ENCODE results near the gene LRRC4B. TPM values are rescaled to one million over a fixed set of nuclear protein-coding genes. Genes with fewer than 3 reads are reported as not detected.

The LRRC4B gene
- total RNA-seq, 1 donor from 2014 or later, result 1.0 TPM

DNA sequence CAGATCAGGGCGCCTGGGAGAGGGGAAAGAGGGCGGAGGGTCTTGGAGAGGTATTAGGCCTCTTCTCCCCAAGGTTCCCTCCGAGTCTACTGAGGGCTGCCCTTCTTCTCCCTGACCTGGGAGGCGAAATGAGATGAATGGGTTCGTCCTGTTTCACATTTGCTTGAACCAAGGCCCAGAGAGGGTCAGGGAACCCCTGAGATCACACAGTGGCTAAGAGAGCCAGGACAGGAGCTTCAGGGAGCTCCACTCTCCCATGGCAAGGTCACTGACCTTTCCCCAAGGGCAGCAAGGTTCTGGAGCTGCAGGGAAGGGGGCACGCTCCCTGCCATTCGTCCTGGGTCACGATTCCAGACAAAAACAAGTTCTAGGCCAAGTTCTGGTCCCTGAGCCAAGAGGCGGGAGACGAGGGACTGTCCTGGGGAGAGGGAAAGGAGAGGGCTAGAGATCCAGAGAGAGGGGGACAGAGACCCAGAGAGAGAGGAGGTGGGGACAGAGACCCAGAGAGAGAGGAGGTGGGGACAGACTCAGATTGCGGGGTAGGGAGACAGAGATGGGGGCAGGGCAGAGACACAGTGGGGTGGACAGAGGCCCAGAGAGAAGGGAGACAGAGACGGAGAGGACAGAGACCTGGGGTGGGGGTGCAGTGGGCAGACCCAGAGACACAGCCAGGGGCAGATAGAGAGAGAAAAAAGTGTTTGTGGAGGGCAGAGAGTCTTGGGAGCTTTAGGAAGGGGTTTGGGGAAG, 55.1 kb downstream of the LRRC4B start:
- no peak for TF ChIP-seq CTCF (IDR thresholded peaks at IDR 0.05; ENCODE audit: unreplicated experiment)
- peaks cover 6% of the 10 kb centered on the region for H3K4me1 Mint-ChIP-seq (ENCODE audit: low read depth)
- peak overlapping the region; percentile 41 for H3K27ac Mint-ChIP-seq
- no peak for DNase-seq (ENCODE audit: low spot score, unreplicated experiment)
- peak overlapping the region; percentile 38 for H3K4me3 Mint-ChIP-seq (ENCODE audit: low read depth)
- no peaks in the 10 kb centered on the region for H3K9me3 Mint-ChIP-seq (ENCODE audit: low read depth)
- no peaks in the 10 kb centered on the region for H3K27me3 Mint-ChIP-seq
- H3K36me3 Mint-ChIP-seq (ENCODE audit: insufficient read depth), result no peaks in the 10 kb centered on the region

GRCh38 chr19:50512112-50512998, 55.9 kb downstream of the LRRC4B start:
- Mint-ChIP-seq H3K27me3 (no peaks in the 10 kb centered on the region), H3K4me1 (ENCODE audit: low read depth) (peaks cover 6% of the 10 kb centered on the region), H3K27ac (no peak overlapping the region), H3K9me3 (ENCODE audit: low read depth) (no peaks in the 10 kb centered on the region), H3K36me3 (ENCODE audit: insufficient read depth) (no peaks in the 10 kb centered on the region), H3K4me3 (ENCODE audit: low read depth) (no peak overlapping the region)
- TF ChIP-seq CTCF (IDR thresholded peaks at IDR 0.05; ENCODE audit: unreplicated experiment), result no peak
- no peak for DNase-seq (ENCODE audit: low spot score, unreplicated experiment)

- no peak for TF ChIP-seq CTCF (IDR thresholded peaks at IDR 0.05; ENCODE audit: unreplicated experiment)
- peak; percentile 90 for DNase-seq (ENCODE audit: low spot score, unreplicated experiment)
- H3K27me3 Mint-ChIP-seq, result no peaks in the 10 kb centered on the region
- peaks cover 6% of the 10 kb centered on the region for H3K4me1 Mint-ChIP-seq (ENCODE audit: low read depth)
- peak within 1 kb of the TSS; percentile 98 for H3K27ac Mint-ChIP-seq
- H3K9me3 Mint-ChIP-seq (ENCODE audit: low read depth), result no peaks in the 10 kb centered on the region
- peak within 1 kb of the TSS; percentile 80 for H3K4me3 Mint-ChIP-seq (ENCODE audit: low read depth)
- no peaks in the 10 kb centered on the region for H3K36me3 Mint-ChIP-seq (ENCODE audit: insufficient read depth)
Measured at GRCh38 chr19:50511069-50511822, 57.0 kb downstream of the LRRC4B start, which contains the start of gene JOSD2. Gene JOSD2, minus strand, starts transcription at chr19:50511191. Its CDS starts 760 bp downstream, at chr19:50510431.

DNA sequence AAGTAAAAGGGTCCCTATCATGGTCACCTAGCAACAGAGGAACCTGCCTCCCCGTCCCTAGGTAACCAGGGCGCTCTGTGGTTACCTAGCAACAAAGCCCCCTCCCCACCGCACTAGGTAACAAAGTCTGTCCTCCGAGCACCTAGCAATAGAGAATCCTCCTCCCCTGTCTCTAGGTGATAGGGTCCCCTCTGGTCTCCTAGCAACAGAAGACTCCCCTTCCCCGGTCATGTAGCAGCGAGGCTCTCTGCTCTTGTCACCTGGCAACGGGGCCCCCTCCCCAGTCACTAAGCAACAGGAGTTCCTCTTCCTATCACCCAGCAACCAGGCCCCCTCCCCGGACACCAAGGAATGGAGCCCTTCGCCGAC, 57.6 kb downstream of the LRRC4B start:
- Mint-ChIP-seq H3K27ac (peak overlapping the region; percentile 92), H3K4me3 (ENCODE audit: low read depth) (peak overlapping the region; percentile 80), H3K4me1 (ENCODE audit: low read depth) (peaks cover 6% of the 10 kb centered on the region), H3K36me3 (ENCODE audit: insufficient read depth) (no peaks in the 10 kb centered on the region), H3K27me3 (no peaks in the 10 kb centered on the region), H3K9me3 (ENCODE audit: low read depth) (no peaks in the 10 kb centered on the region)
- DNase-seq (ENCODE audit: low spot score, unreplicated experiment), result no peak
- TF ChIP-seq CTCF (IDR thresholded peaks at IDR 0.05; ENCODE audit: unreplicated experiment), result no peak

All from progenitor cell of endocrine pancreas (in vitro differentiated cells).